HUES48 (cell line): Measurements from ENCODE around the gene KCNA1.

Experiments used
- H3K27ac ChIP-seq: one replicate; pipeline ENCODE4 v1.7.0; 2013; ENCODE audit warnings: low read depth, low read length, inconsistent platforms
- H3K27me3 ChIP-seq: 2 replicates; pipeline ENCODE4 v1.6.1; 2013; ENCODE audit warnings: mild to moderate bottlenecking, low read length; ENCODE audit not compliant: control insufficient read depth, insufficient read depth
- H3K36me3 ChIP-seq: 2 replicates; pipeline ENCODE4 v1.6.1; 2013; ENCODE audit warnings: low read length; ENCODE audit not compliant: control insufficient read depth, insufficient read depth
- H3K4me1 ChIP-seq: 2 replicates; pipeline ENCODE4 v1.6.1; 2013; ENCODE audit warnings: mild to moderate bottlenecking, low read length; ENCODE audit not compliant: control insufficient read depth, insufficient read depth
- H3K4me3 ChIP-seq: 2 replicates; pipeline ENCODE4 v1.5.1; 2013; ENCODE audit warnings: mild to moderate bottlenecking, low read depth, low read length
- H3K9ac ChIP-seq: 2 replicates; pipeline ENCODE4 v1.6.1; 2013; ENCODE audit warnings: mild to moderate bottlenecking, low read depth, low read length, moderate library complexity
- H3K9me3 ChIP-seq: 2 replicates; pipeline ENCODE4 v1.6.1; 2013; ENCODE audit warnings: low read length; ENCODE audit not compliant: control insufficient read depth, insufficient read depth

Gene KCNA1

GRCh38 chr12:4910502-4911315, 1.0 kb downstream of the KCNA1 start:
- Histone ChIP-seq H3K27ac (no peak overlapping the region), H3K9me3 (peaks cover 3% of the 10 kb centered on the region; the same call in 1 of the 2 replicates), H3K4me3 (peak overlapping the region; percentile 65)

GRCh38 chr12:4911316-4911994, 1.8 kb downstream of the KCNA1 start:
- H3K36me3 ChIP-seq = no peaks in the 10 kb centered on the region
- H3K9ac ChIP-seq = no peak overlapping the region
- no peak overlapping the region for H3K27ac ChIP-seq
- H3K4me1 ChIP-seq = peaks cover 15% of the 10 kb centered on the region
- H3K4me3 ChIP-seq = peak overlapping the region; percentile 65; the same call in 1 of the 2 replicates
- H3K27me3 ChIP-seq = peaks cover 94% of the 10 kb centered on the region
- peaks cover 3% of the 10 kb centered on the region; the same call in 1 of the 2 replicates for H3K9me3 ChIP-seq

More at GRCh38 chr12:4910502-4911315, 1.0 kb downstream of the KCNA1 start:
- Histone ChIP-seq H3K27me3 (peaks cover 96% of the 10 kb centered on the region), H3K9ac (no peak overlapping the region), H3K36me3 (no peaks in the 10 kb centered on the region), H3K4me1 (peaks cover 15% of the 10 kb centered on the region)

GRCh38 chr12:4914720-4915119, 5.0 kb downstream of the KCNA1 start:
- H3K27me3 ChIP-seq = peaks cover 69% of the 10 kb centered on the region
- peaks cover 3% of the 10 kb centered on the region; the same call in 1 of the 2 replicates for H3K9me3 ChIP-seq
- H3K27ac ChIP-seq = no peak overlapping the region
- H3K9ac ChIP-seq = no peak overlapping the region
- no peak overlapping the region for H3K4me3 ChIP-seq
- no peaks in the 10 kb centered on the region for H3K36me3 ChIP-seq
- peaks cover 9% of the 10 kb centered on the region for H3K4me1 ChIP-seq

- no peaks in the 10 kb centered on the region for H3K36me3 ChIP-seq
- H3K4me3 ChIP-seq = no peak overlapping the region
- no peak overlapping the region for H3K9ac ChIP-seq
- peaks cover 58% of the 10 kb centered on the region for H3K27me3 ChIP-seq
- H3K4me1 ChIP-seq = peaks cover 7% of the 10 kb centered on the region
- no peak overlapping the region for H3K27ac ChIP-seq
- peaks cover 3% of the 10 kb centered on the region; the same call in 1 of the 2 replicates for H3K9me3 ChIP-seq
Measured at GRCh38 chr12:4915752-4916151, 6.0 kb downstream of the KCNA1 start.

GRCh38 chr12:4918950-4919660, 9.4 kb downstream of the KCNA1 start:
- Histone ChIP-seq H3K4me1 (no peaks in the 10 kb centered on the region), H3K27ac (no peak overlapping the region), H3K4me3 (no peak overlapping the region), H3K27me3 (peaks cover 27% of the 10 kb centered on the region), H3K9ac (no peak overlapping the region), H3K9me3 (no peaks in the 10 kb centered on the region), H3K36me3 (no peaks in the 10 kb centered on the region)

- Histone ChIP-seq H3K4me3 (no peak overlapping the region), H3K27me3 (no peaks in the 10 kb centered on the region), H3K27ac (no peak overlapping the region), H3K9me3 (no peaks in the 10 kb centered on the region), H3K36me3 (no peaks in the 10 kb centered on the region), H3K4me1 (no peaks in the 10 kb centered on the region), H3K9ac (no peak overlapping the region)
Measured at GRCh38 chr12:4932576-4932975, 22.9 kb downstream of the KCNA1 start.

GRCh38 chr12:4933411-4933810, 23.7 kb downstream of the KCNA1 start:
- Histone ChIP-seq H3K4me3 (no peak overlapping the region), H3K27me3 (no peaks in the 10 kb centered on the region), H3K9ac (no peak overlapping the region)

GRCh38 chr12:4934407-4935035, 24.8 kb downstream of the KCNA1 start:
- Histone ChIP-seq H3K9me3 (no peaks in the 10 kb centered on the region), H3K9ac (no peak overlapping the region)

More at GRCh38 chr12:4933411-4933810, 23.7 kb downstream of the KCNA1 start:
- Histone ChIP-seq H3K9me3 (no peaks in the 10 kb centered on the region), H3K27ac (no peak overlapping the region), H3K36me3 (no peaks in the 10 kb centered on the region), H3K4me1 (no peaks in the 10 kb centered on the region)

GRCh38 chr12:4938900-4939299, 29.2 kb downstream of the KCNA1 start:
- Histone ChIP-seq H3K4me1 (no peaks in the 10 kb centered on the region), H3K36me3 (no peaks in the 10 kb centered on the region), H3K4me3 (no peak overlapping the region), H3K27ac (no peak overlapping the region), H3K9me3 (no peaks in the 10 kb centered on the region), H3K9ac (no peak overlapping the region), H3K27me3 (no peaks in the 10 kb centered on the region)

More at GRCh38 chr12:4934407-4935035, 24.8 kb downstream of the KCNA1 start:
- Histone ChIP-seq H3K36me3 (no peaks in the 10 kb centered on the region), H3K27ac (no peak overlapping the region), H3K27me3 (no peaks in the 10 kb centered on the region), H3K4me3 (no peak overlapping the region), H3K4me1 (no peaks in the 10 kb centered on the region)

GRCh38 chr12:4939418-4940023, 29.8 kb downstream of the KCNA1 start:
- Histone ChIP-seq H3K36me3 (no peaks in the 10 kb centered on the region), H3K27me3 (no peaks in the 10 kb centered on the region), H3K4me3 (no peak overlapping the region), H3K4me1 (no peaks in the 10 kb centered on the region), H3K9me3 (no peaks in the 10 kb centered on the region), H3K9ac (no peak overlapping the region), H3K27ac (no peak overlapping the region)
